SK-N-SH (cell line): ENCODE results near the gene AKT3. TPM values are rescaled to one million over a fixed set of nuclear protein-coding genes. Genes with fewer than 3 reads are reported as not detected.

Experiments used
- CTCF ChIA-PET: fragments of 300-600, 350-600 bp; formaldehyde crosslinking; extraction: SDS; loops from one replicate; lab custom pipeline; 2021; lab: Yijun Ruan, JAX
- POLR2A ChIA-PET: fragments of 350-600 bp; sonication (Branson Sonifier 250); formaldehyde crosslinking; extraction: SDS; loops from one replicate; lab custom pipeline; 2020; ENCODE audit warnings: antibody characterized with exemption, inconsistent platforms; lab: Yijun Ruan, JAX
- DNase-seq: peaks from one replicate; pipeline ENCODE4 v3.0.0; 2012
- H2AFZ ChIP-seq: fragments of 200-600 bp; sonication (generic); 2 replicates; pipeline ENCODE4 v1.8.1; 2016; ENCODE audit warnings: antibody characterized with exemption, mild to moderate bottlenecking, low read depth
- H3F3A ChIP-seq: fragments of 200-600 bp; sonication (generic); replicated peaks from 2 replicates; pipeline ENCODE3; 2016; ENCODE audit warnings: antibody characterized with exemption, mild to moderate bottlenecking; ENCODE audit not compliant: insufficient read depth
- H3K27ac ChIP-seq, 2 experiments: fragments of 200-500 bp in 1 of 2; fragments of 200-600 bp in 1 of 2; sonication (Bioruptor generic) in 1 of 2; sonication (generic), shearing (Covaris generic) in 1 of 2; 2 replicates each; pipeline versions ENCODE4 v1.5.1 to v1.6.1; 2014 to 2016; ENCODE audit warnings: low read depth in 2 of 2, inconsistent platforms in 1 of 2, low read length in 1 of 2, mild to moderate bottlenecking in 1 of 2, mixed read lengths in 1 of 2
- H3K27me3 ChIP-seq: fragments of 200-600 bp; sonication (generic), shearing (Covaris generic); 2 replicates; pipeline ENCODE4 v1.6.1; 2016; ENCODE audit warnings: mixed run types; ENCODE audit not compliant: insufficient read depth
- H3K36me3 ChIP-seq, 2 experiments: fragments of 200-500 bp in 1 of 2; fragments of 200-600 bp in 1 of 2; sonication (Bioruptor generic) in 1 of 2; sonication (generic) in 1 of 2; replicated peaks in 1 of 2; 2 replicates each; pipeline versions ENCODE3 to v1.5.1; 2014 to 2016; ENCODE audit warnings: low read length in 1 of 2, mild to moderate bottlenecking in 1 of 2; ENCODE audit not compliant: insufficient read depth in 2 of 2, control insufficient read depth in 1 of 2
- H3K4me1 ChIP-seq, 2 experiments: fragments of 200-500 bp in 1 of 2; fragments of 200-600 bp in 1 of 2; sonication (Bioruptor generic) in 1 of 2; sonication (generic), shearing (Covaris generic) in 1 of 2; 2 replicates each; pipeline versions ENCODE4 v1.5.1 to v1.6.1; 2014 to 2016; ENCODE audit warnings: low read depth in 1 of 2, low read length in 1 of 2, mixed run types in 1 of 2; ENCODE audit not compliant: insufficient read depth in 2 of 2, control insufficient read depth in 1 of 2
- H3K4me2 ChIP-seq: fragments of 200-600 bp; sonication (generic), shearing (Covaris generic); 2 replicates; pipeline ENCODE4 v1.6.1; 2017; ENCODE audit warnings: mixed run types
- H3K4me3 ChIP-seq, 2 experiments: fragments of 200-500 bp in 1 of 2; fragments of 200-600 bp in 1 of 2; sonication (Bioruptor generic) in 1 of 2; sonication (generic), shearing (Covaris generic) in 1 of 2; 2 replicates each; pipeline versions ENCODE4 v1.5.1 to v1.8.1; 2014 to 2016; ENCODE audit warnings: low read depth in 2 of 2, inconsistent platforms in 1 of 2, low read length in 1 of 2, mild to moderate bottlenecking in 1 of 2, mixed read lengths in 1 of 2, moderate library complexity in 1 of 2
- H3K79me2 ChIP-seq: fragments of 200-600 bp; sonication (generic); 2 replicates; pipeline ENCODE4 v1.8.1; 2017; ENCODE audit warnings: mild to moderate bottlenecking; ENCODE audit not compliant: insufficient read depth
- H3K9ac ChIP-seq: fragments of 200-600 bp; sonication (generic); 2 replicates; pipeline ENCODE4 v1.6.1; 2017; ENCODE audit warnings: mixed run types
- H3K9me2 ChIP-seq: fragments of 200-600 bp; sonication (generic); 2 replicates; pipeline ENCODE4 v1.6.1; 2017; ENCODE audit warnings: mixed run types
- H3K9me3 ChIP-seq: fragments of 200-600 bp; sonication (generic); 2 replicates; pipeline ENCODE4 v1.6.1; 2017; ENCODE audit warnings: mixed run types, mild to moderate bottlenecking, moderate library complexity
- H4K20me1 ChIP-seq: fragments of 200-600 bp; sonication (generic); 2 replicates; pipeline ENCODE4 v1.6.1; 2017; ENCODE audit warnings: mild to moderate bottlenecking, mixed run types; ENCODE audit not compliant: insufficient read depth
- CHD2 ChIP-seq: fragments of 150-350 bp; IDR thresholded peaks from 2 replicates; pipeline ENCODE4 v1.6.1; 2018; ENCODE audit warnings: low read length; ENCODE audit not compliant: partially characterized antibody
- CTCF ChIP-seq: fragments of 200-600 bp; sonication (generic); IDR thresholded peaks from 2 replicates; pipeline ENCODE4 v1.6.1; 2017; ENCODE audit warnings: antibody characterized with exemption, mild to moderate bottlenecking, moderate library complexity
- FOXM1 ChIP-seq: IDR thresholded peaks from 2 replicates; pipeline ENCODE4 v1.4.0; 2012; ENCODE audit warnings: low read depth, mild to moderate bottlenecking
- IRF3 ChIP-seq: fragments of 150-350 bp; IDR thresholded peaks from 2 replicates; pipeline ENCODE4 v1.6.1; 2016; ENCODE audit warnings: mild to moderate bottlenecking, low read depth, low read length
- JUND ChIP-seq: IDR thresholded peaks from 2 replicates; pipeline ENCODE4 v1.4.0; 2012
- MAX ChIP-seq: IDR thresholded peaks from 2 replicates; pipeline ENCODE4 v1.4.0; 2012; ENCODE audit warnings: low read depth
- NRF1 ChIP-seq: IDR thresholded peaks from 2 replicates; pipeline ENCODE4 v1.6.1; 2012; ENCODE audit warnings: low read depth, mild to moderate bottlenecking, low read length
- POLR2AphosphoS5 ChIP-seq: IDR thresholded peaks from 2 replicates; pipeline ENCODE4 v1.6.1; 2012; ENCODE audit warnings: low read depth, low read length
- RFX5 ChIP-seq: IDR thresholded peaks from 2 replicates; pipeline ENCODE4 v1.6.1; 2012; ENCODE audit warnings: mild to moderate bottlenecking, improper control_type of control experiment, low read length
- RXRA ChIP-seq: IDR thresholded peaks from 2 replicates; pipeline ENCODE4 v1.4.0; 2012; ENCODE audit warnings: low read depth, mild to moderate bottlenecking, borderline replicate concordance
- SIN3A ChIP-seq: IDR thresholded peaks from 2 replicates; pipeline ENCODE4 v1.6.1; 2012; ENCODE audit warnings: low read depth, mild to moderate bottlenecking, low read length, moderate library complexity, borderline replicate concordance
- SMC3 ChIP-seq: IDR thresholded peaks from 2 replicates; pipeline ENCODE4 v1.6.1; 2012; ENCODE audit warnings: low read depth, low read length, improper control_type of control experiment
- TEAD4 ChIP-seq: IDR thresholded peaks from 2 replicates; pipeline ENCODE4 v1.4.0; 2012; ENCODE audit warnings: mild to moderate bottlenecking, borderline replicate concordance; ENCODE audit not compliant: insufficient read depth
- USF1 ChIP-seq: IDR thresholded peaks from 2 replicates; pipeline ENCODE4 v1.4.0; 2012; ENCODE audit warnings: low read depth, borderline replicate concordance
- USF2 ChIP-seq: fragments of 150-350 bp; IDR thresholded peaks from 2 replicates; pipeline ENCODE4 v1.6.1; 2017; ENCODE audit warnings: antibody characterized with exemption, low read length, low read depth, borderline replicate concordance
- WGBS: methylation state at CpG from one replicate; pipeline ENCODE4 v1.1.6; 2017; ENCODE audit warnings: low lambda C conversion rate; 5-methylcytosine and 5-hydroxymethylcytosine counted together
- polyA plus RNA-seq, 3 experiments: library from polyadenylated mRNA; depleted of rRNA; stranded (reverse); fragments of >200 nt; gene quantifications; 2 replicates each; pipeline ENCODE4 v1.2.3, GENCODE V29; 2012

AKT3 gene
- polyA plus RNA-seq, 1 of the 3 experiments (the other 2 are of a cell fraction) = 12.7 TPM

GRCh38 chr1:243546457-243546856 is 303.6 kb downstream of the AKT3 start:
- no peaks in the 10 kb centered on the region; a peak in 1 of 4 replicates for H3K4me1 ChIP-seq
- H3K9me2 ChIP-seq = no peaks in the 10 kb centered on the region
- WGBS = 0% methylated on average over 1 of the region's 1 CpG
- no peak for DNase-seq
- no peaks in the 10 kb centered on the region for H3F3A ChIP-seq
- H3K27me3 ChIP-seq = no peaks in the 10 kb centered on the region
- H2AFZ ChIP-seq = no peak overlapping the region
- no peaks in the 10 kb centered on the region for H3K79me2 ChIP-seq
- H3K4me2 ChIP-seq = no peak overlapping the region
- no peaks in the 10 kb centered on the region for H3K9me3 ChIP-seq
- H3K27ac ChIP-seq = no peak overlapping the region
- peaks cover 28 to 39% of the 10 kb centered on the region in 2 experiments for H3K36me3 ChIP-seq
- ChIA-PET CTCF (interaction anchor here (0.6 to 0.7 kb wide), 2 partner anchors 12 to 23 kb away, joined by 3 read pairs; no protein-coding TSS in a partner anchor), POLR2A (no interaction called here)
- no peak overlapping the region for H3K9ac ChIP-seq
- H4K20me1 ChIP-seq = no peaks in the 10 kb centered on the region
- TF ChIP-seq IRF3 (no peak), MAX (no peak), TEAD4 (no peak), FOXM1 (no peak)
- H3K4me3 ChIP-seq = no peak overlapping the region

GRCh38 chr1:243543501-243543900 is 306.5 kb downstream of the AKT3 start:
- TF ChIP-seq CHD2 (no peak), POLR2AphosphoS5 (no peak)
- Histone ChIP-seq H3K27ac (no peak overlapping the region), H3K9me3 (no peaks in the 10 kb centered on the region), H3K79me2 (no peaks in the 10 kb centered on the region), H3K4me2 (no peak overlapping the region), H4K20me1 (no peaks in the 10 kb centered on the region), H3K9me2 (no peaks in the 10 kb centered on the region), H3K36me3 (peaks cover 30 to 62% of the 10 kb centered on the region in 2 experiments), H2AFZ (no peak overlapping the region), H3K4me1 (no peaks in the 10 kb centered on the region; a peak in 1 of 4 replicates), H3K4me3 (no peak overlapping the region), H3K27me3 (no peaks in the 10 kb centered on the region), H3F3A (peaks cover 3% of the 10 kb centered on the region), H3K9ac (no peak overlapping the region)
- ChIA-PET CTCF (interaction anchor here (0.9 to 1.6 kb wide), 2 partner anchors 14 to 205 kb away, joined by 3 to 4 read pairs; no protein-coding TSS in a partner anchor), POLR2A (no interaction called here)
- 89% methylated on average over 2 of the region's 2 CpGs for WGBS
- DNase-seq = no peak

GRCh38 chr1:243542739-243543415 is 307.2 kb downstream of the AKT3 start:
- Histone ChIP-seq H3K9me2 (no peaks in the 10 kb centered on the region), H4K20me1 (no peaks in the 10 kb centered on the region), H3K79me2 (no peaks in the 10 kb centered on the region), H3K4me1 (no peaks in the 10 kb centered on the region), H3K4me2 (no peak overlapping the region), H3K9me3 (no peaks in the 10 kb centered on the region), H3K27me3 (no peaks in the 10 kb centered on the region), H3K36me3 (peaks cover 34 to 68% of the 10 kb centered on the region in 2 experiments), H3K4me3 (no peak overlapping the region), H2AFZ (no peak overlapping the region)
- ChIA-PET POLR2A (no interaction called here), CTCF (interaction anchor here (0.9 to 1.6 kb wide), 2 partner anchors 15 to 205 kb away, joined by 3 to 4 read pairs; no protein-coding TSS in a partner anchor)
- no peak for DNase-seq
- 81% methylated on average over 7 of the region's 7 CpGs for WGBS
- TF ChIP-seq SMC3 (no peak), NRF1 (no peak), CTCF (no peak), USF1 (no peak), RFX5 (no peak), USF2 (no peak), SIN3A (no peak), JUND (no peak), RXRA (no peak)
- TF ChIP-seq, all 33 proteins: peak for 0
- peaks cover 3% of the 10 kb centered on the region for H3F3A ChIP-seq
- H3K9ac ChIP-seq = no peak overlapping the region
- H3K27ac ChIP-seq = no peak overlapping the region
